ENCODE data around the gene ADAMTSL4.
"Not testable (repeated sequence)": the region's sequence is repeated elsewhere in the genome, so short reads cannot be mapped to it uniquely, and the experiment has no call there.

Gene ADAMTSL4

DNA sequence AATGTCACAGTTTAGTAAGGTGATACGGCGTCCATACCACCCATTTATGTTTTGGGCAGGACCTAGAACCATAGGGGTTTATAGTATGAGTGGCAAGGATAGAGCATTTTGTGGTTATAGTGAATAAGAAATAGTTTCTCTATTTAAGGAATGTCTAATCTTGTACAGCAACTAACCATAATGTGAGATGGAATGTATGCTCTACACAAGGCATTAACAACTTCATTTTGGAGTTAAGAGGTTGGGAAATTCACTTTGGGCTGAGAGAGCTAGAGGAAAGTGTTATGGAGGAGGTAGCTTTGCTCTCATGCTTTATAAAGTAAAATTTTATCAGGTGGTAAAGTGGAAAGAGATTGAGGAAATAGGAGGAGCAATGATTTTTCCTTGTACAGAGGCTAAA is 33.2 kb downstream of the ADAMTSL4 start:
- no peak for DNase-seq (ENCODE audit: low read depth in 2 of 2)

DNA sequence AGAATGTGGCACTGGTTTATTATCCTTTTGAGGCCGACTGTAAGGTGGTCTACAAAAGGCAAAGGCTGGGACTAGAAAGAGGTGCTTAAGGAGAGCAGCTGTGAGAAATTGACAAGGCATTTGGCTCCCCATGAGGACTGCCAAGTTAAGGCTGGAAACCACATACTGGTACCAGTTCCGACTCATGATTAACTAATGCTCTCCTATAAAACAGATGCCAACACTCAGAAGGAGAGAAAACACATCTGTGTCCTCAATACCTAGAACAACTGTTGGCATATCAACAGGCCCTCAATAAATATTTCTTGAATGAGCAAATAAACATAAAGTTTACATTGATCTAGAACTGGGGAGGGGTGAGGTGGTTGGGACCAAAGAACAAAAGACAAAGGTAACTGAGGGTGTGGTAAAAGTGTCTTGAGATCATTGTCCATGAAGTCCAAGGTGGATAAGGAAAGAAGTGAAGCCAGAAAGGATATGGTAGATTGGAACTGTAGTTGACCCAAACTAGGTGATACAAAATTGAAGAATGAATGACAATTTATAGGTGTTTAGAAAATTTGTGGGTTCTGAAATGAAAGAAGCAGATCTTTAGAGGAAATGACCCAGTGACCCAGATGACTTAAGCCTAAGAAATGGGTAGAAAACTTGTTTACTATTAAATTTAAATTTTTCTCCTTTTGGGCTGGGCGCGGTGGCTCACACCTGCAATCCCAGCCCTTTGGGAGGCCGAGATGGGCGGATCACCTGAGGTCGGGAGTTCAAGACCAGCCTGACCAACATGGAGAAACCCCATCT is 47.1 kb downstream of the ADAMTSL4 start:
- no peak for DNase-seq (ENCODE audit: low read depth in 2 of 2)

DNA sequence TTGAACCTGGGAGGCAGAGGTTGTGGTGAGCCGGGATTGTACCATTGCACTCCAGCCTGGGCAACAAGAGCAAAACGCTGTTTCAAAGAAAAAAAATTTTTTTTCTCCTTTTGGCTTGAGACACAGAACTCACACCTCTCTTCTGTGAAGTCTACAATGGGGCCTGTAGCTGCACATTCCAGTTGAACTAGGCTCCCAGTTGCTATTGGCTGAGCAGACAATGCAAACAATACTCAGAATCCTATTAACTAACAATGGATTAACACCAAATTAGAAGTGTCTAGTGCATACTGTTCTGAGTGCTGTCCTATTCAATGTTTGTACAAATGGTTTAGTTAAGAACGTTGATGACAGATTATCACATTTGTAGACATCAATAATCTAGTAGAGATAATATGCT is 47.8 kb downstream of the ADAMTSL4 start:
- no peak for DNase-seq (ENCODE audit: low read depth in 2 of 2)

DNA sequence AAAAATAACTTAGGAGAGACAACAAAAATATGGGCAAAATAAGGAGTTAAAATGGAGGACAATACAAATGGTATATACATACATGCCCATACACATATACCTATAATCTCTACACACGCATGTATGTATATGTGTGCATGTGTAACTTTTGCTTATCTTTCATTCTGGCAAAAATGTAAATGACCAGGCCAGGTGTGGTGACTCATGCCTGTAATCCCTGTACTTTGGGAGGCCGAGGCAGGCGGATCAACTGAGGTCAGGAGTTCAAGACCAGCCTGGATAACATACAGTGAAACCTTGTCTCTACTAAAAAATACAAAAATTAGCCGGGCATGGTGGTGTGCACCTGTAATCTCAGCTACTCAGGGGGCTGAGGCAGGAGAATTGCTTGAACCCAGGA is 49.1 kb downstream of the ADAMTSL4 start:
- DNase-seq (ENCODE audit: low read depth in 2 of 2): not testable (repeated sequence)

DNA sequence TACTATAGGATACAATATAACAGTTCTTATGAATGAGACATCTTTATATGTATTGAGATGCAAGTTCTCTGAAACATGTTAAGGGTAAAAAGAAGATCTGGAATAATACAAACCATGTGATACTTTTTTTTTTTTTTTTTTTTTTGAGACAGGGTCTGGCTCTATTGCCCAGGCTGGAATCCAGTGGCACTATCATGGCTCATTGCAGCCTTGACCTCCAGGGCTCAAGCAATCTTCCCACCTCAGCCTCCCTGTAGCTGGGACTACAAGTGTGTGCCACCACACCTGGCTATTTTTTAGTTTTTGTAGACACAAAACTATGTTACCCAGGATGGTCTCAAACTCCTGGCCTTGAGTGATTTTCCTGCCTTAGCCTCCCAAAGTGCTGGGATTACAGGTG is 52.3 kb downstream of the ADAMTSL4 start:
- no peak for DNase-seq (ENCODE audit: low read depth in 2 of 2)

GRCh38 chr1:150602372-150602771 is 53.2 kb downstream of the ADAMTSL4 start:
- not testable (repeated sequence) for DNase-seq (ENCODE audit: low read depth in 2 of 2)

DNA sequence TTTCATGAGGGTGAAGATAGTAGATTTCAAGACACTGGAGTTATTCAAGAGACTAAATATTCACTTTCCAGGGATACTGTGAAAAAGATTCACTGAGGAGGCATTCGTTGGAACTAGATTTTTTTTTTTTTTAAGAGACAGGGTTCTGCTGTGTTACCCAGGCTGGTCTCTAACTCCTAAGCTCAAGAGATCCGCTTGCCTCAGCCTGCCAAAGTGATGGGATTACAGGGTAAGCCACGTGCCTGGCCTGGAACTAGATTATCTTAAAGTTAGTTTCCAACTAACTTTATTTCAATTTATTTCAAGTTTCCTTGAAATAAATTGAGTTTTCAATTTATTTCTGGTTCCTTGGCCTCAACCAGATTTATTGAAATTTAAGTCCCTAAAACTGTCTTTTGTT is 54.5 kb downstream of the ADAMTSL4 start:
- DNase-seq (ENCODE audit: low read depth in 2 of 2): no peak

DNA sequence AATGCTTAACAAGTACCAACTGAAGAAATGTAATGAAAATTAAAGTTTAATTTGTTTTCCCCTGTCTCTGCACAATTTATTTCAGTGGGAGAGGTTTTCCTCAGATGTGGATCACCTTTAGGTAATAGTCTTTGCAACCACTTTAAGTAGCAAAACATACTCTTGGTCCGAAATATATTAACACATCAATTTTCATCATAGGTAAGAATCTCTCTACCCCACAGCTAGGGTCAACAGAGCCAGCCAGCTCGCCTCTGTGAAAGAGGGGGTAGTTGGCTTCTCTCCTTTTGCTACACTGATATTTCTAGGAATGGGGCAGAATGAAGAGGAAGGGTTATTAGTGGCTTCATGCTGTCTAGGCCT is 55.0 kb downstream of the ADAMTSL4 start:
- no peak for DNase-seq (ENCODE audit: low read depth in 2 of 2)

DNA sequence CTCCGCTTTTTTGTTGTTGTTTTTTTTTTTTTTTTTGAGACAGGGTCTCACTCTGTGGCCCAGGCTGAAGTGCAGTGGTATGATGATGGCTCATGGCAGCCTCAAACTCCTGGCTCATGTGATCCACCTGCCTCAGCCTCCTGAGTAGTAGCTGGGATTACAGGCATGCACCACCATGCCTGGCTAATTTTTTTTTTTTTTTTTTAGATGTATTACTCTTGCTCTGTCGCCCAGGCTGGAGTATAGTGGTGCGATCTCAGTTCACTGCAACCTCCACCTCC is 56.2 kb downstream of the ADAMTSL4 start:
- DNase-seq (ENCODE audit: low read depth in 2 of 2): not testable (repeated sequence)

DNA sequence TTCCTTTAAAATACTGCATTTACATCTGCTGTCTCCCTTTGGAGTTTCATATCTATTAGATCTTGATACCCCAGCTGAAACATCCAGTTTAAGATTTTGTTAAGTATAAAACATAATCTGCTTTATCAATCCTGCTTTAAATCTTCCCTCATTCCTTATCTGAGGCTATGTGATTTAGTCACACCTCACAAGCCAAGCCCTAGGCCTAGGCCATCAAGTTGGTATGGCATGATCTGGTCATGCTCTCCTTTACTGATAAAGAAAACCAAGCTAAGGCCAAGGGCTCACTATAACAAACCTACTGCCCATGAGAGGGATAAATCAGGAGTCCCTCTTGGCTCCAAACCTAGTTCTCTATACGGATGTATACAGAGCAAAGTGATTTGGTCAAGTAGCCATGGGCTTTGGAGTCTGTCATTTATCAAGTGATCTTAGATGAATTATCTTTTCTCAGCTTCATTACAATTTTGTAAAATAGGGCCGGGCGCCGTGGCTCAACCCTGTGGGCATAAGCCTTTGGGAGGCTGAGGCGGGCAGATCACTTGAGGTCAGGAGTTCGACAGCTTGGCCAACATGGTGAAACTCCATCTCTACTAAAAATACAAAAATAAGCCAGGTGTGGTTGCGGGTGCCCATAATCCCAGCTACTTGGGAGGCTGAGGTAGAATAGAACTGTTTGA is 57.4 kb downstream of the ADAMTSL4 start:
- no peak for DNase-seq (ENCODE audit: low read depth in 2 of 2)

- DNase-seq (ENCODE audit: low read depth in 2 of 2): no peak
These were observed 60.5 kb downstream of the ADAMTSL4 start for GRCh38 chr1:150609732-150610131.

Measured in stimulated activated CD4-positive, alpha-beta T cell treated with anti-CD3 and anti-CD28 coated beads, Interleukin-1b, Interleukin-23, amount 100 ng/mL, for 1 hour (primary cell).